ENCODE measurements around the gene FXYD2. TPM values are rescaled to one million over a fixed set of nuclear protein-coding genes. Genes with fewer than 3 reads are reported as not detected.

Gene FXYD2
- total and polyA plus RNA-seq, 2 experiments from 2014 or later = not detected

DNA sequence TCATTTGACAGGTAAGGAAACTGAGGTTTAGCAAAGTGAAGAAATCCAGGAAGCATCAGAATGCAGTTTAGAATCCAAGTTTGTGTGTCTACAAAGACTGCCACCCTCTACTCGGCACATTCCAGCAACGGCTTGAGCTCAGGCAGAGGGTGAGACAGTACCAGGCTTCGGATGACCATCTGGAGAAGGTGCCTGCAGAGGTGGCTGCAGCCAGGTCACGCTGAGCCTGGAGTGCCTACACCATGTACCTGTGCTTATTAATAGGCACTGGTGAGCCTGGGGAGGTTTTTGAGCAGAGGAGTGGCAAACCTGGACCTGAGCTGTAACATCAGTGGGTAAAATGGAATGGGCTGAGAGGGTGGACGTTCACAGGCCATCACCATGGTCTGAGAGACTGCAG, 47.2 kb upstream of the FXYD2 start:
- Histone ChIP-seq H2AFZ (no peak overlapping the region), H3K27me3 (replicated peaks; ENCODE audit: insufficient read depth) (peaks cover 41% of the 10 kb centered on the region), H4K20me1 (ENCODE audit: insufficient read depth) (no peaks in the 10 kb centered on the region), H3K4me1 (ENCODE audit: insufficient read depth) (no peaks in the 10 kb centered on the region), H3K9ac (no peak overlapping the region), H3K9me2 (ENCODE audit: insufficient read depth) (no peaks in the 10 kb centered on the region), H3F3A (ENCODE audit: insufficient read depth) (no peaks in the 10 kb centered on the region), H3K27ac (no peak overlapping the region), H3K9me3 (ENCODE audit: low read depth) (no peaks in the 10 kb centered on the region), H3K4me2 (ENCODE audit: unreplicated experiment) (no peak overlapping the region), H3K4me3 (no peak overlapping the region), H3K79me2 (ENCODE audit: insufficient read depth) (no peaks in the 10 kb centered on the region), H3K36me3 (ENCODE audit: low read depth) (no peaks in the 10 kb centered on the region)
- no peak for DNase-seq
- in situ Hi-C loops (cut with MboI) = no loop called here
- no peak for TF ChIP-seq EZH2phosphoT487 (IDR thresholded peaks at IDR 0.05; ENCODE audit: insufficient read depth, low read depth)
- TF ChIP-seq EZH2 (IDR thresholded peaks at IDR 0.05; ENCODE audit: insufficient read depth, poor library complexity, severe bottlenecking) = no peak
- WGBS, 2 experiments (ENCODE audit: low coverage in 1 of 2, low lambda C conversion rate in 2 of 2, missing lambda C conversion rate in 2 of 2) = 27 to 34% methylated on average over 5 of the region's 5 CpGs

GRCh38 chr11:117871160-117871559, 46.6 kb upstream of the FXYD2 start:
- in situ Hi-C loops (cut with MboI) = no loop called here
- Histone ChIP-seq H3K27me3 (replicated peaks; ENCODE audit: insufficient read depth) (peaks cover 38% of the 10 kb centered on the region), H3K9ac (no peak overlapping the region), H3K4me1 (ENCODE audit: insufficient read depth) (no peaks in the 10 kb centered on the region), H3F3A (ENCODE audit: insufficient read depth) (no peaks in the 10 kb centered on the region), H2AFZ (no peak overlapping the region), H3K9me3 (ENCODE audit: low read depth) (no peaks in the 10 kb centered on the region), H3K4me3 (no peak overlapping the region), H3K9me2 (ENCODE audit: insufficient read depth) (no peaks in the 10 kb centered on the region), H3K27ac (no peak overlapping the region), H3K79me2 (ENCODE audit: insufficient read depth) (no peaks in the 10 kb centered on the region), H3K36me3 (ENCODE audit: low read depth) (no peaks in the 10 kb centered on the region), H4K20me1 (ENCODE audit: insufficient read depth) (no peaks in the 10 kb centered on the region), H3K4me2 (ENCODE audit: unreplicated experiment) (no peak overlapping the region)
- 70 to 71% methylated on average over 15 to 18 of the region's 18 CpGs for WGBS, 2 experiments (ENCODE audit: low coverage in 1 of 2, low lambda C conversion rate in 2 of 2, missing lambda C conversion rate in 2 of 2)
- DNase-seq = no peak
- TF ChIP-seq EZH2phosphoT487 (IDR thresholded peaks at IDR 0.05; ENCODE audit: insufficient read depth, low read depth) (no peak), EZH2 (IDR thresholded peaks at IDR 0.05; ENCODE audit: insufficient read depth, poor library complexity, severe bottlenecking) (no peak)

GRCh38 chr11:117870103-117870952, 45.8 kb upstream of the FXYD2 start:
- Histone ChIP-seq H3K9me2 (ENCODE audit: insufficient read depth) (no peaks in the 10 kb centered on the region), H3K27ac (no peak overlapping the region), H3K4me3 (no peak overlapping the region), H3K36me3 (ENCODE audit: low read depth) (no peaks in the 10 kb centered on the region), H3K27me3 (replicated peaks; ENCODE audit: insufficient read depth) (peaks cover 30% of the 10 kb centered on the region), H3K4me1 (ENCODE audit: insufficient read depth) (no peaks in the 10 kb centered on the region), H3K9me3 (ENCODE audit: low read depth) (no peaks in the 10 kb centered on the region), H3F3A (ENCODE audit: insufficient read depth) (no peaks in the 10 kb centered on the region), H3K9ac (no peak overlapping the region), H3K4me2 (ENCODE audit: unreplicated experiment) (no peak overlapping the region), H2AFZ (no peak overlapping the region), H3K79me2 (ENCODE audit: insufficient read depth) (no peaks in the 10 kb centered on the region), H4K20me1 (ENCODE audit: insufficient read depth) (no peaks in the 10 kb centered on the region)
- TF ChIP-seq EZH2phosphoT487 (IDR thresholded peaks at IDR 0.05; ENCODE audit: insufficient read depth, low read depth) = no peak
- no peak for TF ChIP-seq EZH2 (IDR thresholded peaks at IDR 0.05; ENCODE audit: insufficient read depth, poor library complexity, severe bottlenecking)
- in situ Hi-C loops (cut with MboI) = no loop called here
- 51% methylated on average over 7 to 9 of the region's 9 CpGs for WGBS, 2 experiments (ENCODE audit: low coverage in 1 of 2, low lambda C conversion rate in 2 of 2, missing lambda C conversion rate in 2 of 2)
- no peak for DNase-seq

- in situ Hi-C loops (cut with MboI) = no loop called here
- WGBS, 2 experiments (ENCODE audit: low coverage in 1 of 2, low lambda C conversion rate in 2 of 2, missing lambda C conversion rate in 2 of 2) = 54 to 69% methylated on average over 3 to 4 of the region's 4 CpGs
- Histone ChIP-seq H3K4me2 (ENCODE audit: unreplicated experiment) (no peak overlapping the region), H3K4me3 (no peak overlapping the region), H3K79me2 (ENCODE audit: insufficient read depth) (no peaks in the 10 kb centered on the region), H3K9me2 (ENCODE audit: insufficient read depth) (no peaks in the 10 kb centered on the region), H3K9me3 (ENCODE audit: low read depth) (no peaks in the 10 kb centered on the region), H2AFZ (no peak overlapping the region), H3K27ac (no peak overlapping the region), H3F3A (ENCODE audit: insufficient read depth) (no peaks in the 10 kb centered on the region), H3K4me1 (ENCODE audit: insufficient read depth) (no peaks in the 10 kb centered on the region), H3K36me3 (ENCODE audit: low read depth) (no peaks in the 10 kb centered on the region), H3K27me3 (replicated peaks; ENCODE audit: insufficient read depth) (peaks cover 23% of the 10 kb centered on the region), H3K9ac (no peak overlapping the region), H4K20me1 (ENCODE audit: insufficient read depth) (no peaks in the 10 kb centered on the region)
- DNase-seq = no peak
- no peak for TF ChIP-seq EZH2 (IDR thresholded peaks at IDR 0.05; ENCODE audit: insufficient read depth, poor library complexity, severe bottlenecking)
- TF ChIP-seq EZH2phosphoT487 (IDR thresholded peaks at IDR 0.05; ENCODE audit: insufficient read depth, low read depth) = no peak
Observed at GRCh38 chr11:117869604-117870003, 45.1 kb upstream of the FXYD2 start.

All from GM23248 (cell line).